Non-pigmented ciliary epithelial cell (primary cell): ENCODE measurements around the gene HOXC4.
"Not testable (repeated sequence)": the region's sequence is repeated elsewhere in the genome, so short reads cannot be mapped to it uniquely, and the experiment has no call there.

Experiments
- DNase-seq: peaks from one replicate; pipeline ENCODE4 v3.0.0-alpha.2; 2010; ENCODE audit warnings: low read depth

HOXC4 gene

DNA sequence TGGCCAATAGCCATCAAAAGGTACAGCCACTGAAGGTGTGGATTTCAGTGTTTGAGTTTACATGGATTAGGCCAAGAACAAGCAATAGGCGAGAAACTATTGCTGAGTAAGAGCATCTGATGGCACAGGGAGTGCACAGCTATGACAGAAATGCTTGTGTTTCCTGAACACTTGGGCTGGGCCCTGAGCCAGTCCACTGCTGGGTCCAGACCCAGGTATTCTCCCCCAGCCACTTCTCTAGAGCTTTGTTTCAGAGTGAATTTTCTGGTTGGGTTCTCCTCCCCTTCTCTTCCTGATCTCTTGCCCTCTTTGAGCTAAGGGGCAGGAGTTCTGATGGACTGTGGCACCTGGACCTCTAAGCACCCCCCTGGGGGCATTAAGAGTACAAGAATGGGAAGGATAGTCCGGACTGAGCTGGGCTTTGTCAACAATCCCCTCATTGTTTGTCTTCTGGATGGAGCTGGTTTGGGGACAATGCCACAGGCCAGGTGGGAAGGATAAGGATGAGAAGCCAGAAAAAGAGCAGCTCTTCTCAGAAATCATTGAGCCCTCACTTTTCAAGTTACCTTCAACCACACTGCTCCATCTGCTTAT lies 12.4 kb upstream of the HOXC4 start:
- no peak for DNase-seq

DNA sequence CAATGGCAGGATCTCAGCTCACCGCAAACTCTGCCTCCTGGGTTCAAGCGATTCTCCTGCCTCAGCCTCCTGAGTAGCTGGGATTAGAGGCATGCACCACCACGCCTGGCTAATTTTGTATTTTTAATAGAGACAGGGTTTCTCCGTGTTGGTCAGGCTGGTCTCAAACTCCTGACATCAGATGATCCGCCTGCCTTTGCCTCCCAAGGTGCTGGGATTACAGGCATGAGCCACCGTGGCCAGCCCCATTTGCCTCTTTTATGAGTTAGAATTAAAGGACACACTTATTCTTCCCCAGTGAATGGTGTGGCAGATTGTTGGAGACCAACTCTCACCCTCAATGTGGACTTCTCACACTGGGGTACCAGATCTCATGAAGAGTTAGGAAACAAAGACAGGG lies 11.6 kb upstream of the HOXC4 start:
- not testable (repeated sequence) for DNase-seq

GRCh38 chr12:54042970-54043853 lies 10.4 kb upstream of the HOXC4 start:
- DNase-seq, result no peak

- no peak for DNase-seq
Observed at GRCh38 chr12:54044425-54045103, 9.1 kb upstream of the HOXC4 start.

- DNase-seq, result no peak
Observed at GRCh38 chr12:54045401-54045800, 8.2 kb upstream of the HOXC4 start.

DNA sequence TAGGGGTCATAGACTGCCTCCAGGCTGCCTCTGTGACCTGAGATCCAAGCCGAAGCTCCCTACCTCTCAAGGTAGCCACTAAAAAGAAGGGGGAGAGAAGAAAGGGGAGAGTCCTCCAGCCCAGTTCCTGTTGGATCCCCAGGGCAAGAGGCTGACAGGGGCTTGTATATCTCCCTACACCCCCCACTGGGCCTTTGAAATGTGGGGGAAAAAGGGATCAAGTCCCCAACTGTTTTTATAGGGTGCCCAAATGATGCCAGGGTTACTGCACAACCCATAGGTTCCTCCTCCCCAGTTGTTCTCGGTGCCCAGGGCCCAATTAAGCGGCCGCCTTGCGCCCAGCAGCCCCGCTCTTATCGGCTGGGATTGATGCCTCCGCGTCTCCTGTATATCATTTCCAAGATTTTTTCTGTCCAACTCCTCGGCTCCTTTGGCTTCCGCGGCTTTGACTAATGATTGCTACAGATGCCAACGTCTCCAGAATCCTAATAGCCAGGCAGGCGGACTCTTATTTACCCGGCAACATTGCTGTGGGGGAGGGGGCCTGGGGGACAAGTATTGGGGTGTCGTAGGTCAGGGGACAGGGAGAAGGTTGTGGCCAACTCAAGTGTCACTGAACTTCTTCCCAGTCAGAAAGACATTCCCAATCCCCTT lies 7.6 kb upstream of the HOXC4 start:
- DNase-seq, result no peak

GRCh38 chr12:54046809-54047159 lies 6.9 kb upstream of the HOXC4 start:
- DNase-seq, result no peak

- no peak for DNase-seq
Observed at GRCh38 chr12:54047160-54047963, 6.3 kb upstream of the HOXC4 start.

DNA sequence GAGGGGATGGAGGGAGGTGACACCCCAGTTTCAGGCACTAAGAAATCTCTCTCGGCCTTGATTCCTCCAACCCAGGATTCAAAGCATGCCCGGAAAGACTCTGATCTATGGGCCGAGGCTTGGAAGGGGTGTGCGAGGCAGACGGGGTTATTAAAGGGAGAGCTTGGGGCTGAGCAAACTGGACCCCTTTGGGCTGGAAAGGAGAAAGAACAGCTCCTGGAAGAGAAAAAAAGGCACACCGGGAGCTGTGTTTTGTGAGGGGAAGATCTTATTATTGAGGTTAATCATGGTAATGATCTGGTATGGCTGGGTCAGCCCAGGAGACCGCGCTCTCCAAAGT lies 5.7 kb upstream of the HOXC4 start:
- no peak for DNase-seq

GRCh38 chr12:54048406-54049093 lies 5.1 kb upstream of the HOXC4 start:
- DNase-seq, result no peak

GRCh38 chr12:54049108-54049507 lies 4.5 kb upstream of the HOXC4 start:
- DNase-seq, result no peak

GRCh38 chr12:54050482-54050810 lies 3.2 kb upstream of the HOXC4 start:
- DNase-seq, result no peak

DNA sequence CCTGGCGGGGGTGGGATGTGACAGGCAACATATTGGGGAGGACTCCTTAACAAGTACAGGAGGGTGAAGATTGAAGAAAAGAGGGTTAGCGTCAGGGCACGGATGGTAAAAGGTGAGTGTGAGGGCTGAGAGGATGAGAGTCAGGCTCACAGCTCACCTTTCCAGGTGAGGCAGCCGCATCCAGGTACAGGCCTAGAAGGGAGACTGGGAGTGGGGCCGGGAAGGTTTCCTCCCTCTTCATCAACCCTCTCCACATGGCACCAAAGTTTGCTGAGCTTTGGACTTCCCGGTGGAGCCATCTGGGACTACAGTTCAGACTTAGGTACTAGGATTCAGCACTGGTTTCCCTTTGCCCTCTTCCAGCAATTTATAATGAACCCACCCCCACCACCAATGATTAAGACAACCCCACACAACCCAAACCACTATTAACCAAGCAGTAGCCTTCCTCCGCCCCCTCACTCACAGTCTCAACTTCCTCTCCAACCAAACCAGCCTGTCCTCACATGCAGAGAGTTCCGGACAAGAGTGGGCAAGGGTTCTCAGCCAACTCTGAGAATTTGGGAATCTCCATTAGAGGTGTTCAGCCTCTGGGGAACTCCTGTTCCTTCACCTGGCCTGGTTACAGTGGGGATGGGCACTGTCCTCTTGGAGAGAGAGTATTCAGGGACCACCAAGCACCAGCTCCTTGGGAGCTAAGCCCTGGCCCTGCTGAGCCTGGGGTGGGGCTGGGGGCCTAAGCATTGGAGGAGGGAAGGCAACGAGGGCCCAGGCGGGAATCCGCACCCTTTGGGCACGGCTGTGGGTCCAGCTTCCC lies 2.4 kb upstream of the HOXC4 start:
- no peak for DNase-seq

- DNase-seq, result no peak
Observed at GRCh38 chr12:54051874-54052437, 1.7 kb upstream of the HOXC4 start.

DNA sequence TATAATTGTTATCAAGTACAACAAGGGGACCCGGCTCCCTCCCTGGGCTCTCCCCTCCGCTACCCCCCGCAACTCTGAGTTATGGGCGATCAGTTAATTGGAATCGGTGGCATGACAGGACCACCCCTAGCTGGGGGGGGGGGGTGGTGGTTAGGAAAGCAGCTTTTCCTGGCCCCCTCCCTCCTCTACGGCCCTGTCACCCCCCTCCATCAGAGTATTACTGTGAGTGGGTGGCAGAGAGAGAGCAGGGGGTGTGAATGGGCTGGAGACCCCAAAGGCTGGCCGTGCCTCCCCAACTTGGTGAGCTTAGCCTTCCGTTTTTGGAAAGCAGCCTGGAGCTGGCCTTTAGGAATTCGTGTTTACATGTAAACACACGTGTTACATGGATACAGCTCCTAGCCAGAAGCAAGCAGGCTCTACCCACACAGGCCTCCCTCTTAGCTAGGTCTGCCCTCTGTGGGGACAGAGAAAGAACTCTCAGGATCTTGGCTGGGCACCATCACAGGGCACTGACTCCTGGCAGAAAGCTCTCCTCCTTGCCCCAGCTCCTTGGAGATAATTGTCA lies 1.1 kb upstream of the HOXC4 start:
- no peak for DNase-seq

DNA sequence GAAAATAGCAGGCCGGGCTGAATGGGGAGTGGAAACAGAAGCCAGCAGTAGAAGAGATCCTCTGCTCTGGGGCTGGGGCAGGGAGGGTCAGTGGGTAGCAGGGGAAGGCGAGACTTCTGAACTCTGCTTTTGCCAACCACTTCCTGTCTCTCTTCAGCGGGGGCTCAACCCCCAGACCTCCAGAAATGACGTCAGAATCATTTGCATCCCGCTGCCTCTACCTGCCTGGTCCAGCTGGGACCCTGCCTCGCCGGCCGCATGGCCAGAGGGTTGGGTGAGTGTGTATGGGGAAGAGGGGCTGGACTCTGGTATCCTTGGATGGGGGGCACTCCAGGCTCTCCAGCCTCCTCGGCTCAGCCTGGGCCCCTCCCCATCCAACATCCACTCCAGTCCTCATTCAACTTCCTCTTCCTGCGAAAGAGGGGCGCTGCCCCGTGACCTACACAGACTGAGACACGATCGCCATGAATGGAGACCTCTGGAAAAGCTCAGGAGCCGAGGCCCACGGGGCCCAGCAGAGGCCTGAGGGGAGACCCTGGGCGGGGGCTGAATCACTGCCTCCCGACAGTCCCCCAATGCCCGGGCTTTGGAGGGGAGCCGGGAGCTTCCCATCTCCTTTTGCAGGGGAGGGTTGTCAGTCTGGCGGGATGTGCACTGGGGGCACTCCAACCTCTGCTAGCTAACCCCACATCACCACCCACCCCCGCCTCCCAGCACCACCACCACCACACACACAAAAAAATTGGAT lies 458 bp upstream of the HOXC4 start:
- no peak for DNase-seq

DNA sequence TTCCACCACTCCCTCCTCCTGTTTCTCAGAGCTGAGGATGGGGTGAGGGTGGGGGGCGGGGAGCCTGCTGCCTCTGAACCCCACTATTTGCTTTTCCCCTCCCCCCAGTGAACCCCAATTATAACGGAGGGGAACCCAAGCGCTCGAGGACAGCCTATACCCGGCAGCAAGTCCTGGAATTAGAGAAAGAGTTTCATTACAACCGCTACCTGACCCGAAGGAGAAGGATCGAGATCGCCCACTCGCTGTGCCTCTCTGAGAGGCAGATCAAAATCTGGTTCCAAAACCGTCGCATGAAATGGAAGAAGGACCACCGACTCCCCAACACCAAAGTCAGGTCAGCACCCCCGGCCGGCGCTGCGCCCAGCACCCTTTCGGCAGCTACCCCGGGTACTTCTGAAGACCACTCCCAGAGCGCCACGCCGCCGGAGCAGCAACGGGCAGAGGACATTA lies 1.1 kb downstream of the HOXC4 start:
- DNase-seq, result no peak

- DNase-seq, result no peak
Observed at GRCh38 chr12:54055552-54055951, 1.9 kb downstream of the HOXC4 start.

- no peak for DNase-seq
Observed at GRCh38 chr12:54056110-54056509, 2.5 kb downstream of the HOXC4 start.
